ENCODE results near the gene DOP1B. TPM values are rescaled to one million over a fixed set of nuclear protein-coding genes. Genes with fewer than 3 reads are reported as not detected.

Gene DOP1B
- total and polyA plus RNA-seq, 10 donors, result 2.9 to 29.2 (median 21.9) TPM

DNA sequence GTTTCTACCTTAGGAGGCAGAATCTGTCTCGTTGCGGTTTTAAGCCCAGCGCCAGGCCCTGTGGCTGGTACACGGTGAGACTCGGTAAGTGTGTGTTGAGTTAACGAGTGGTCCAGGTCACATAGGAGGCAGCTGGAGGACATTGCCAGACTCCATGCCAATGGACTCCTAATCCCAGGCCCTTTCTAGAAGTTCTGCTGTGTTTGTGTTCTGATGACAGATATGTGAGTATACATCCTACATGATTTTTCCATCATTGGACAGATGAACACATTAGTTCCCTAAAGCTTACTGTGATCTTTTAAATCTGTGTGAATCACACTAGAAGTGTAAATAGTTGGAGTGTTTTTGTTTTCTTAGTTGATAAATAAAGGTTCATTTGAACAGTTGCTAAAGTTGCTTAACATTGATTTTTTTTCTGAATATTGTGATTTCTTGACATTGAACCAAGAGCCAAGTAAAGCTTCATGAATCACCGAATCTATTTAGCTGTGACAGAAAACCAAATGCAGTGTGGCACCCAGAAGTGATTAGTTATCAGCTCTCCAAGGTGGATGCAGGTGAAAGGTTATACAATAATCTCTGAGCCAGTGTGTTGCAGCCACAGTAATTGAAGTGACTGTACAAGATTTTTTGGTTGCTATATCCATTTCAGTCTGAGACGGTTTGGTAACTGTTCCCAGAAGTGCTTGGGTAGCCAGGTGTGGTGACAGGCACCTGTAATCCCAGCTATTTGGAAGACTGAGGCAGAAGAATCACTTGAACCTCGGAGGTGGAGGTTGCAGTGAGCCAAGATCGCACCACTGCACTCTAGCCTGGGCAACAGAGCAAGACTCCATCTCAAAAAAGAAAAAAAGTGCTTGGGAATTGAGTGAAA, 46.3 kb downstream of the DOP1B start:
- H3K27ac ChIP-seq, result no peak overlapping the region
- peaks cover 0 to 74% (median 15%) of the 10 kb centered on the region in 6 donors for H3K36me3 ChIP-seq
- no peak for DNase-seq
- intact Hi-C loops (cut with DNase I; ENCODE audit: low total_unique reads), result no loop called here
- H3K27me3 ChIP-seq (replicated peaks in 1 of 7), result no peaks in the 10 kb centered on the region
- H3K9me3 ChIP-seq, result no peaks in the 10 kb centered on the region
- TF ChIP-seq POLR2A (IDR thresholded peaks at IDR 0.05) (no peak), POLR2AphosphoS5 (IDR thresholded peaks at IDR 0.05) (no peak)
- TF ChIP-seq, protein P1, sequence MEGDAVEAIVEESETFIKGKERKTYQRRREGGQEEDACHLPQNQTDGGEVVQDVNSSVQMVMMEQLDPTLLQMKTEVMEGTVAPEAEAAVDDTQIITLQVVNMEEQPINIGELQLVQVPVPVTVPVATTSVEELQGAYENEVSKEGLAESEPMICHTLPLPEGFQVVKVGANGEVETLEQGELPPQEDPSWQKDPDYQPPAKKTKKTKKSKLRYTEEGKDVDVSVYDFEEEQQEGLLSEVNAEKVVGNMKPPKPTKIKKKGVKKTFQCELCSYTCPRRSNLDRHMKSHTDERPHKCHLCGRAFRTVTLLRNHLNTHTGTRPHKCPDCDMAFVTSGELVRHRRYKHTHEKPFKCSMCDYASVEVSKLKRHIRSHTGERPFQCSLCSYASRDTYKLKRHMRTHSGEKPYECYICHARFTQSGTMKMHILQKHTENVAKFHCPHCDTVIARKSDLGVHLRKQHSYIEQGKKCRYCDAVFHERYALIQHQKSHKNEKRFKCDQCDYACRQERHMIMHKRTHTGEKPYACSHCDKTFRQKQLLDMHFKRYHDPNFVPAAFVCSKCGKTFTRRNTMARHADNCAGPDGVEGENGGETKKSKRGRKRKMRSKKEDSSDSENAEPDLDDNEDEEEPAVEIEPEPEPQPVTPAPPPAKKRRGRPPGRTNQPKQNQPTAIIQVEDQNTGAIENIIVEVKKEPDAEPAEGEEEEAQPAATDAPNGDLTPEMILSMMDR (IDR thresholded peaks at IDR 0.05 in 8 of 11, conservative IDR thresholded peaks at IDR 0.05 in 3 of 11), result no peak
- peaks cover 0 to 7% (median 0%) of the 10 kb centered on the region in 6 donors for H3K4me1 ChIP-seq
- no peak overlapping the region for H3K4me3 ChIP-seq
- WGBS, 5 donors, result 88 to 94% (median 93%) methylated on average over 10 of the region's 10 CpGs

DNA sequence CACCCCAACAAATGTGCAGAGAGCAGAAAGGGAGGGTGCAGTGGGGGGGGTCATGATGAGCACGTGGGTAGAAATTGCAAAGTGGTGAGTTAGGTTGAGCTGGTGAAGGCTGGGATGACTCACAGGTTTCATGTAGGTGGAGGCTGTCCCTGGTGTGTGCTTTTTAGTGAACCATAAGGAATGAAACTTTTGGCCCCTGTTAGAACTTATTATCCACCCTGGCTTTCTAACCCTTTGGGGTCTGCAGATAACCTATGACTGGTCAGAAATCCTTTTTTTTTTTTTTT, 46.9 kb downstream of the DOP1B start:
- TF ChIP-seq, protein P1 (IDR thresholded peaks at IDR 0.05 in 8 of 11, conservative IDR thresholded peaks at IDR 0.05 in 3 of 11), result no peak
- TF ChIP-seq POLR2AphosphoS5 (IDR thresholded peaks at IDR 0.05) (no peak), POLR2A (IDR thresholded peaks at IDR 0.05) (no peak)
- no peak for DNase-seq
- Histone ChIP-seq H3K27ac (no peak overlapping the region), H3K27me3 (replicated peaks in 1 of 7) (no peaks in the 10 kb centered on the region), H3K9me3 (no peaks in the 10 kb centered on the region), H3K4me3 (no peak overlapping the region), H3K36me3 (peaks cover 0 to 76% (median 13%) of the 10 kb centered on the region in 6 donors), H3K4me1 (peaks cover 0 to 7% (median 0%) of the 10 kb centered on the region in 6 donors)
- 30 to 50% (median 38%) methylated on average over 1 of the region's 1 CpG for WGBS, 5 donors
- intact Hi-C loops (cut with DNase I; ENCODE audit: low total_unique reads), result no loop called here

DNA sequence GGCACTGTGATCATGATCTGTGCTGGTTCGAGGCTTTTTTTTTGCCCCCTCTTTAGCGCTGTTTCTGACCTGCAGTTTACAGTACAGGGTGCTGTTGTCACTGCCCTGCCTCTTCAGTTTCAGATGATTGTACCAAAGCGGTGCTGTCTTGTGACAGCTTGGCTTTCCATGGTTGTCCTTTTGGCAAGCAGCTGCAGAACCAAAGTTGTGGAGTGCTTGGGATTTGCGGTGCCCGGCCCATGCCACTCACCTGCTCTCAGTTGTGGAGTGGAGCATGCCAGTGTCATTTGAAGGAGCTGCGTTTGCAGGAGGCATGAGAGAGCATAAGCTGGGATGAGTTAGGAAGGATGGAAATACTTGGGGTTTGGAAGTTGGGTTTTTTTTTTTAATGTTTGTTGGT, 48.4 kb downstream of the DOP1B start:
- DNase-seq, result no peak
- Histone ChIP-seq H3K4me1 (peaks cover 0 to 14% (median 0%) of the 10 kb centered on the region in 6 donors), H3K27ac (no peak overlapping the region), H3K36me3 (peaks cover 0 to 76% (median 5%) of the 10 kb centered on the region in 6 donors), H3K27me3 (replicated peaks in 1 of 7) (no peaks in the 10 kb centered on the region), H3K9me3 (no peaks in the 10 kb centered on the region), H3K4me3 (no peak overlapping the region)
- intact Hi-C loops (cut with DNase I; ENCODE audit: low total_unique reads), result no loop called here
- no peak for TF ChIP-seq POLR2AphosphoS5 (IDR thresholded peaks at IDR 0.05)
- TF ChIP-seq POLR2A (IDR thresholded peaks at IDR 0.05), result no peak
- TF ChIP-seq, protein P1 (IDR thresholded peaks at IDR 0.05 in 8 of 11, conservative IDR thresholded peaks at IDR 0.05 in 3 of 11), result no peak
- 94 to 99% (median 97%) methylated on average over 6 of the region's 6 CpGs for WGBS, 5 donors

DNA sequence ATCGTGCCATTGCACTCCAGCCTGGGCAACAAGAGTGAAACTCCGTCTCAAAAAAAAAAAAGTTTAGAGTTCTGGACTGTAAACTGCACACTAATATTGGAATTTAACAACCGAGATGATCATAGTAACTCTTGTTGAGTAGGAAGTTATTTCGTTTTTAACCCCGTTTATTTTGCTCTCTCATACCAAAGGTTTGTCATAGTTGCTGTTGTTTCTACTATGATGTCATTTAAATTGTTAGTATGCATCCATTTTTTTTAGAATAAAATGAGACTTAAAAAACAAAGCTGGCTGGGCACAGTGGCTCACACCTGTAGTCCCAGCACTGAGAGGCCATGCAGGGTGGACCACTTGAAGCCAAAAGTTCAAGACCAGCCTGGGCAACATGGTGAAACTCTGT, 49.3 kb downstream of the DOP1B start:
- WGBS, 5 donors, result 85 to 93% (median 93%) methylated on average over 5 of the region's 5 CpGs
- intact Hi-C loops (cut with DNase I; ENCODE audit: low total_unique reads), result no loop called here
- TF ChIP-seq POLR2A (IDR thresholded peaks at IDR 0.05), result no peak
- no peak for TF ChIP-seq POLR2AphosphoS5 (IDR thresholded peaks at IDR 0.05)
- TF ChIP-seq, protein P1 (IDR thresholded peaks at IDR 0.05 in 8 of 11, conservative IDR thresholded peaks at IDR 0.05 in 3 of 11), result no peak

More for the DNA sequence above, 49.3 kb downstream of the DOP1B start:
- Histone ChIP-seq H3K27ac (no peak overlapping the region), H3K9me3 (no peaks in the 10 kb centered on the region), H3K36me3 (peaks cover 0 to 76% (median 4%) of the 10 kb centered on the region in 6 donors), H3K4me1 (peaks cover 0 to 7% (median 0%) of the 10 kb centered on the region in 6 donors), H3K4me3 (no peak overlapping the region), H3K27me3 (replicated peaks in 1 of 7) (no peaks in the 10 kb centered on the region)
- DNase-seq, result no peak

Data from spleen (tissue), 11 donors.